Smooth muscle cell (in vitro differentiated cells): ENCODE results near the gene KRTAP29-1. TPM values are rescaled to one million over a fixed set of nuclear protein-coding genes. Genes with fewer than 3 reads are reported as not detected.

Experiments used
- DNase-seq: peaks from one replicate; lab custom pipeline; 2025; ENCODE audit not compliant: unreplicated experiment; lab: John Stamatoyannopoulos, UW
- H2AFZ ChIP-seq: fragments of 200-600 bp; sonication (generic); 2 replicates; pipeline ENCODE4 v1.6.0; 2016; ENCODE audit warnings: antibody characterized with exemption, low read depth, mild to moderate bottlenecking
- H3F3A ChIP-seq: fragments of 200-600 bp; sonication (generic); 2 replicates; pipeline ENCODE4 v1.6.0; 2017; ENCODE audit warnings: antibody characterized with exemption, low read depth
- H3K27ac ChIP-seq: fragments of 200-600 bp; sonication (generic); 2 replicates; pipeline ENCODE4 v1.5.1; 2016; ENCODE audit warnings: low read depth, mild to moderate bottlenecking
- H3K27me3 ChIP-seq: fragments of 200-600 bp; sonication (generic); 2 replicates; pipeline ENCODE4 v1.6.1; 2016; ENCODE audit warnings: low read depth, mild to moderate bottlenecking
- H3K36me3 ChIP-seq: fragments of 200-600 bp; sonication (generic); 2 replicates; pipeline ENCODE4 v1.5.1; 2016; ENCODE audit warnings: low read depth
- H3K4me1 ChIP-seq: fragments of 200-600 bp; sonication (generic); 2 replicates; pipeline ENCODE4 v1.5.1; 2016; ENCODE audit warnings: low read depth
- H3K4me2 ChIP-seq: fragments of 200-600 bp; sonication (generic); 2 replicates; pipeline ENCODE4 v1.6.0; 2016; ENCODE audit warnings: mild to moderate bottlenecking
- H3K4me3 ChIP-seq: fragments of 200-600 bp; sonication (generic); 2 replicates; pipeline ENCODE4 v1.5.1; 2016; ENCODE audit warnings: mild to moderate bottlenecking
- H3K79me2 ChIP-seq: fragments of 200-600 bp; sonication (generic); 2 replicates; pipeline ENCODE4 v1.6.0; 2016; ENCODE audit warnings: low read depth, mild to moderate bottlenecking
- H3K9ac ChIP-seq: fragments of 200-600 bp; sonication (generic); 2 replicates; pipeline ENCODE4 v1.6.0; 2016; ENCODE audit warnings: low read depth
- H3K9me3 ChIP-seq: fragments of 200-600 bp; sonication (generic); replicated peaks from 2 replicates; pipeline ENCODE4 v1.5.1; 2016; ENCODE audit warnings: low read depth
- H4K20me1 ChIP-seq: fragments of 200-600 bp; sonication (generic); 2 replicates; pipeline ENCODE4 v1.6.0; 2016; ENCODE audit warnings: low read depth
- CTCF ChIP-seq: fragments of 200-600 bp; sonication (generic); IDR thresholded peaks from 2 replicates; pipeline ENCODE4 v1.5.1; 2017; ENCODE audit warnings: borderline replicate concordance, mild to moderate bottlenecking, antibody characterized with exemption; ENCODE audit not compliant: insufficient read depth, poor library complexity, severe bottlenecking
- WGBS: methylation state at CpG from one replicate; pipeline ENCODE4 v1.1.7; 2016; ENCODE audit warnings: low lambda C conversion rate; 5-methylcytosine and 5-hydroxymethylcytosine counted together
- polyA plus RNA-seq: library from polyadenylated mRNA; unstranded; fragments of >200 nt; fragmentation: Nextera tagmentation; extraction: Ambion mirVana; gene quantifications from 2 replicates; pipeline ENCODE4 v1.2.1, GENCODE V29; 2016
- total RNA-seq: library from RNA; depleted of rRNA; stranded (reverse); fragments of >200 nt; gene quantifications from 2 replicates; pipeline ENCODE4 v1.2.3, GENCODE V29; 2014

Gene KRTAP29-1
- total and polyA plus RNA-seq, 2 experiments from 2014 or later: not detected

GRCh38 chr17:41327411-41328120, 24.9 kb upstream of the KRTAP29-1 start:
- H3F3A ChIP-seq: no peaks in the 10 kb centered on the region
- no peaks in the 10 kb centered on the region for H3K4me1 ChIP-seq
- no peak overlapping the region for H3K27ac ChIP-seq
- H3K4me2 ChIP-seq: no peak overlapping the region
- no peak for DNase-seq
- TF ChIP-seq CTCF: no peak
- H3K36me3 ChIP-seq: no peaks in the 10 kb centered on the region
- no peaks in the 10 kb centered on the region for H3K79me2 ChIP-seq
- 92% methylated on average over 8 of the region's 8 CpGs for WGBS
- H3K9me3 ChIP-seq: no peaks in the 10 kb centered on the region
- H3K4me3 ChIP-seq: no peak overlapping the region
- H3K9ac ChIP-seq: no peak overlapping the region
- H4K20me1 ChIP-seq: no peaks in the 10 kb centered on the region
- no peak overlapping the region for H2AFZ ChIP-seq
- H3K27me3 ChIP-seq: no peaks in the 10 kb centered on the region

- no peak for DNase-seq
- H3K4me3 ChIP-seq: no peak overlapping the region
- no peaks in the 10 kb centered on the region for H3F3A ChIP-seq
- H3K27ac ChIP-seq: no peak overlapping the region
- no peaks in the 10 kb centered on the region for H3K4me1 ChIP-seq
- no peaks in the 10 kb centered on the region for H3K9me3 ChIP-seq
- H3K4me2 ChIP-seq: no peak overlapping the region
- H3K79me2 ChIP-seq: no peaks in the 10 kb centered on the region
- no peaks in the 10 kb centered on the region for H4K20me1 ChIP-seq
- WGBS: 90% methylated on average over 18 of the region's 18 CpGs
- no peak for TF ChIP-seq CTCF
- H3K27me3 ChIP-seq: no peaks in the 10 kb centered on the region
- no peak overlapping the region for H2AFZ ChIP-seq
- no peak overlapping the region for H3K9ac ChIP-seq
- H3K36me3 ChIP-seq: no peaks in the 10 kb centered on the region
These were observed 23.8 kb upstream of the KRTAP29-1 start for GRCh38 chr17:41326173-41327145.

GRCh38 chr17:41325611-41326010, 23.0 kb upstream of the KRTAP29-1 start:
- Histone ChIP-seq H3K4me1 (no peaks in the 10 kb centered on the region), H3K36me3 (no peaks in the 10 kb centered on the region), H4K20me1 (no peaks in the 10 kb centered on the region), H3F3A (no peaks in the 10 kb centered on the region), H3K4me3 (no peak overlapping the region), H3K9me3 (no peaks in the 10 kb centered on the region), H2AFZ (no peak overlapping the region), H3K79me2 (no peaks in the 10 kb centered on the region), H3K4me2 (no peak overlapping the region), H3K27me3 (no peaks in the 10 kb centered on the region), H3K27ac (no peak overlapping the region), H3K9ac (no peak overlapping the region)
- no peak for TF ChIP-seq CTCF
- 93% methylated on average over 6 of the region's 6 CpGs for WGBS
- no peak for DNase-seq
